K562 (cell line): Measurements from ENCODE around the gene SRCAP. TPM values are rescaled to one million over a fixed set of nuclear protein-coding genes. Genes with fewer than 3 reads are reported as not detected.

Experiments
- ATAC-seq: fragments of 200-7000 bp; cut with Tn5 transposase; 3 replicates; pipeline ENCODE4 v1.9.1; 2020; ENCODE audit warnings: moderate library complexity
- BruUV-seq: library from RNA; stranded (reverse); fragments of 400-500 nt; replicated peaks from 2 replicates; lab custom pipeline; 2021; lab: Mats Ljungman, UMichigan
- CTCF ChIA-PET: fragments of 300-600 bp; formaldehyde crosslinking; extraction: SDS; loops from one replicate; lab custom pipeline; 2021; ENCODE audit warnings: low intra/inter-chr PET ratio; lab: Yijun Ruan, JAX
- POLR2A ChIA-PET: fragments of 300-600, 350-650 bp; sonication (Branson Sonifier 250); formaldehyde crosslinking; extraction: SDS; loops from one replicate; lab custom pipeline; 2021; ENCODE audit warnings: antibody characterized with exemption, inconsistent platforms; lab: Yijun Ruan, JAX
- DNase-seq, 4 experiments: peaks; one replicate each; pipeline versions ENCODE4 v3.0.0 to v3.0.0-alpha.2; 2011 to 2018; ENCODE audit warnings: low spot score in 3 of 4, mixed read lengths in 3 of 4; ENCODE audit errors: extremely low read depth in 1 of 4
- FAIRE-seq: peaks from 2 replicates; lab custom pipeline; 2011; peaks lifted over from hg19 to GRCh38; lab: Jason Lieb, UNC
- H2AFZ ChIP-seq: 2 replicates; pipeline ENCODE4 v1.6.0; 2011; ENCODE audit warnings: low read depth, low read length, control low read depth, inconsistent platforms
- H3K27ac ChIP-seq: fragments of 200-600 bp; 3 replicates; pipeline ENCODE4 v1.8.0; 2011; ENCODE audit warnings: low read depth, mild to moderate bottlenecking, control low read depth, inconsistent platforms, low read length, moderate library complexity, mixed read lengths; ENCODE audit errors: extremely low read depth
- H3K27me3 ChIP-seq, 2 experiments: fragments of 300-600 bp in 1 of 2; 2 replicates in 1 of 2; 3 replicates in 1 of 2; pipeline versions ENCODE4 v1.6.0 to v1.8.0; 2011; ENCODE audit warnings: inconsistent platforms in 2 of 2, low read length in 2 of 2, mild to moderate bottlenecking in 1 of 2, mixed read lengths in 1 of 2, moderate library complexity in 1 of 2; ENCODE audit not compliant: control insufficient read depth in 2 of 2, insufficient read depth in 2 of 2
- H3K36me3 ChIP-seq: fragments of 300-600 bp; 3 replicates; pipeline ENCODE4 v1.8.0; 2011; ENCODE audit warnings: mild to moderate bottlenecking, low read length, inconsistent platforms; ENCODE audit not compliant: control insufficient read depth, insufficient read depth
- H3K4me1 ChIP-seq, 2 experiments: fragments of 200-600 bp in 1 of 2; replicated peaks in 1 of 2; 2 replicates in 1 of 2; 3 replicates in 1 of 2; pipeline versions ENCODE4 v1.5.1 to v1.8.0; 2011; ENCODE audit warnings: inconsistent platforms in 2 of 2, low read length in 2 of 2, mild to moderate bottlenecking in 1 of 2, mixed read lengths in 1 of 2, moderate library complexity in 1 of 2; ENCODE audit not compliant: control insufficient read depth in 2 of 2, insufficient read depth in 2 of 2
- H3K4me2 ChIP-seq: 2 replicates; pipeline ENCODE4 v1.6.1; 2011; ENCODE audit warnings: low read length, control low read depth, inconsistent platforms, mixed read lengths; ENCODE audit not compliant: insufficient read depth
- H3K4me3 ChIP-seq: fragments of 200-600 bp; sonication (generic), shearing (Covaris generic); 2 replicates; pipeline ENCODE4 v1.5.1; 2016; ENCODE audit warnings: control low read depth, inconsistent platforms
- H3K79me2 ChIP-seq: fragments of 200-600 bp; 3 replicates; pipeline ENCODE4 v1.8.0; 2011; ENCODE audit warnings: low read length, inconsistent platforms; ENCODE audit not compliant: control insufficient read depth, insufficient read depth
- H3K9ac ChIP-seq, 2 experiments: 2 replicates each; pipeline versions ENCODE4 v1.6.0 to v1.6.1; 2011; ENCODE audit warnings: low read depth in 2 of 2, low read length in 2 of 2, control low read depth in 1 of 2, inconsistent platforms in 1 of 2, mild to moderate bottlenecking in 1 of 2, mixed read lengths in 1 of 2; ENCODE audit not compliant: insufficient read depth in 1 of 2
- H3K9me1 ChIP-seq: one replicate; pipeline ENCODE4 v1.6.0; 2011; ENCODE audit warnings: inconsistent platforms, mild to moderate bottlenecking, low read length, moderate library complexity; ENCODE audit not compliant: control insufficient read depth, insufficient read depth
- H3K9me3 ChIP-seq: replicated peaks from 2 replicates; pipeline ENCODE4 v1.5.1; 2011; ENCODE audit warnings: low read depth, low read length, inconsistent platforms; ENCODE audit not compliant: control insufficient read depth, insufficient read depth
- H4K20me1 ChIP-seq: replicated peaks from 2 replicates; pipeline ENCODE4 v1.6.1; 2011; ENCODE audit warnings: low read length, inconsistent platforms, mixed read lengths; ENCODE audit not compliant: control insufficient read depth, insufficient read depth
- BHLHE40 ChIP-seq: IDR thresholded peaks from 2 replicates; pipeline ENCODE4 v1.6.1; 2011; ENCODE audit warnings: low read length, improper control_type of control experiment
- CCAR2 ChIP-seq: fragments of 200-400 bp; formaldehyde crosslinking; IDR thresholded peaks from 2 replicates; pipeline ENCODE4 v1.6.1; 2017; ENCODE audit warnings: mild to moderate bottlenecking, low read depth, low read length
- CHD1 ChIP-seq: fragments of 200-600 bp; sonication (generic); IDR thresholded peaks from one replicate; pipeline ENCODE4 v1.6.1; 2012; ENCODE audit warnings: mild to moderate bottlenecking, moderate library complexity, low read length, inconsistent platforms
- HNRNPH1 ChIP-seq: fragments of 200-400 bp; formaldehyde crosslinking; optimal IDR thresholded peaks from 2 replicates; pipeline ENCODE3; 2017; ENCODE audit warnings: low read depth, mild to moderate bottlenecking, low read length, moderate library complexity
- IFI16 ChIP-seq: fragments of 250-450 bp; sonication (Bioruptor Pico); IDR thresholded peaks from 2 replicates; pipeline ENCODE4 v2.1.2; 2022; ENCODE audit warnings: mild to moderate bottlenecking, inconsistent platforms
- SNIP1 ChIP-seq: fragments of 450-650 bp; IDR thresholded peaks from 2 replicates; pipeline ENCODE4 v1.7.1; 2017; ENCODE audit warnings: low read depth, mild to moderate bottlenecking
- ZNF785 ChIP-seq: fragments of 250-450 bp; sonication (Bioruptor Pico); IDR thresholded peaks from 2 replicates; pipeline ENCODE4 v1.4.0; 2020; ENCODE audit warnings: mild to moderate bottlenecking
- WGBS: fragments of 100-300 bp; shearing (Covaris generic); methylation state at CpG from one replicate; pipeline ENCODE4 v1.1.6; 2016; ENCODE audit warnings: low coverage, mixed read lengths; ENCODE audit not compliant: insufficient coverage; ENCODE audit errors: missing lambda C conversion rate; 5-methylcytosine and 5-hydroxymethylcytosine counted together
- in situ Hi-C: fragments of 300-500 bp; cut with MboI; formaldehyde crosslinking; loops from 4 replicates; pipeline ENCODE4 v1.15.0; 2018; ENCODE audit warnings: inconsistent platforms, mixed read lengths
- intact Hi-C: fragments of 100-400 bp; cut with micrococcal nuclease; formaldehyde crosslinking; loops from 2 replicates; pipeline ENCODE4 v1.14.2; 2022
- polyA plus RNA-seq, 8 experiments: library from polyadenylated mRNA; depleted of rRNA in 4 of 8; stranded (reverse) in 5 of 8; unstranded in 3 of 8; fragments of >200 nt; fragmentation: Nextera tagmentation in 2 of 8; fragmentation: Illumina TruSeq in 1 of 8; extraction: Ambion mirVana in 2 of 8; extraction: Trizol in 1 of 8; gene quantifications; 2 replicates each; pipeline versions ENCODE4 v1.2.1 to v1.2.3, GENCODE V29; 2011 to 2014; ENCODE audit warnings: inconsistent platforms in 1 of 8, missing spikeins in 1 of 8
- total RNA-seq, 7 experiments: library from RNA; depleted of rRNA in 6 of 7; stranded (reverse); fragments of >200 nt in 6 of 7; fragmentation: Illumina TruSeq in 2 of 7; extraction: Trizol in 2 of 7; gene quantifications; 2 replicates each; pipeline versions ENCODE4 v1.2.1 to v1.2.3, GENCODE V29; 2011 to 2021; ENCODE audit warnings: low replicate concordance in 1 of 7
- TF ChIP-seq, protein P1 (sequence below): fragments of 250-450 bp; sonication (Bioruptor Pico); IDR thresholded peaks from 2 replicates; pipeline ENCODE4 v1.5.0; 2020; ENCODE audit warnings: mild to moderate bottlenecking
- TF ChIP-seq, protein P2 (sequence below): fragments of 200-800 bp; sonication (Bioruptor generic); IDR thresholded peaks from 2 replicates; pipeline ENCODE4 v1.6.1; 2017; ENCODE audit warnings: missing genetic modification characterization, missing compliant biosample characterization

Gene SRCAP
- total and polyA plus RNA-seq, 9 of the 15 experiments (the other 6 are each of a cell fraction or from before 2014, with no cell fraction given): 0.21 to 62.6 (median 5.8) TPM

DNA sequence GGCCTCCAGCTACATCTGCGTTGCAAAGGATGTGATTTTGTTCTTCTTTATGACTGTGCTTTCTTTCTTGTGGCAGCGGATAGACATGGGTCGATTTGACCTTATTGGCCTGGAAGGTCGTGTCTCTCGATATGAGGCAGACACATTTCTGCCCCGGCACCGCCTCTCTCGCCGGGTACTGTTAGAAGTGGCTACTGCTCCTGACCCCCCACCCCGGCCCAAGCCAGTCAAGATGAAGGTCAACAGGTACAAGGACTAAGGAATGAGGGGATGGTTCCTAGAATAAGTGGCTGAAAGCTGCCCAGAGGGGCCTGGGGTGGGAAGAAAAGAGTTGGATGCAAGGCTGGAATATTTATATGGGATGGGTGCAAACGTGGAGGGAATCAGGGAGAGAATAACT lies 21.1 kb downstream of the SRCAP start:
- POLR2A ChIA-PET: interaction anchor here (0.6 kb wide), 1 partner anchor 28 kb away, joined by 3 read pairs; the partner anchor contains the start of gene PHKG2

More for the DNA sequence above, 21.1 kb downstream of the SRCAP start:
- Histone ChIP-seq H3K9me3 (no peaks in the 10 kb centered on the region), H3K4me3 (no peak overlapping the region), H4K20me1 (0 out of 2 replicates have a peak, but pooled peaks cover 6% of the 10 kb centered on the region), H3K4me1 (peaks cover 0 to 8% of the 10 kb centered on the region in 2 experiments; a peak in 1 of 5 replicates), H2AFZ (no peak overlapping the region), H3K27me3 (no peaks in the 10 kb centered on the region), H3K4me2 (no peak overlapping the region), H3K9me1 (no peaks in the 10 kb centered on the region), H3K9ac (no peak overlapping the region), H3K36me3 (peaks cover 93% of the 10 kb centered on the region), H3K27ac (no peak overlapping the region), H3K79me2 (peaks cover 21% of the 10 kb centered on the region)
- no peak for ATAC-seq
- no peak for DNase-seq
- CTCF ChIA-PET: no interaction called here
- intact Hi-C loops (no loop called here), in situ Hi-C loops (no loop called here)
- TF ChIP-seq CHD1 (no peak), IFI16 (CRISPR knock-in tag) (no peak), BHLHE40 (no peak), SNIP1 (no peak), ZNF785 (CRISPR knock-in tag) (no peak), HNRNPH1 (no peak), CCAR2 (no peak)
- TF ChIP-seq, protein P1, sequence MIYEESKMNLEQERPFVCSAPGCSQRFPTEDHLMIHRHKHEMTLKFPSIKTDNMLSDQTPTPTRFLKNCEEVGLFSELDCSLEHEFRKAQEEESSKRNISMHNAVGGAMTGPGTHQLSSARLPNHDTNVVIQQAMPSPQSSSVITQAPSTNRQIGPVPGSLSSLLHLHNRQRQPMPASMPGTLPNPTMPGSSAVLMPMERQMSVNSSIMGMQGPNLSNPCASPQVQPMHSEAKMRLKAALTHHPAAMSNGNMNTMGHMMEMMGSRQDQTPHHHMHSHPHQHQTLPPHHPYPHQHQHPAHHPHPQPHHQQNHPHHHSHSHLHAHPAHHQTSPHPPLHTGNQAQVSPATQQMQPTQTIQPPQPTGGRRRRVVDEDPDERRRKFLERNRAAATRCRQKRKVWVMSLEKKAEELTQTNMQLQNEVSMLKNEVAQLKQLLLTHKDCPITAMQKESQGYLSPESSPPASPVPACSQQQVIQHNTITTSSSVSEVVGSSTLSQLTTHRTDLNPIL (CRISPR knock-in tag): no peak
- TF ChIP-seq, protein P2, sequence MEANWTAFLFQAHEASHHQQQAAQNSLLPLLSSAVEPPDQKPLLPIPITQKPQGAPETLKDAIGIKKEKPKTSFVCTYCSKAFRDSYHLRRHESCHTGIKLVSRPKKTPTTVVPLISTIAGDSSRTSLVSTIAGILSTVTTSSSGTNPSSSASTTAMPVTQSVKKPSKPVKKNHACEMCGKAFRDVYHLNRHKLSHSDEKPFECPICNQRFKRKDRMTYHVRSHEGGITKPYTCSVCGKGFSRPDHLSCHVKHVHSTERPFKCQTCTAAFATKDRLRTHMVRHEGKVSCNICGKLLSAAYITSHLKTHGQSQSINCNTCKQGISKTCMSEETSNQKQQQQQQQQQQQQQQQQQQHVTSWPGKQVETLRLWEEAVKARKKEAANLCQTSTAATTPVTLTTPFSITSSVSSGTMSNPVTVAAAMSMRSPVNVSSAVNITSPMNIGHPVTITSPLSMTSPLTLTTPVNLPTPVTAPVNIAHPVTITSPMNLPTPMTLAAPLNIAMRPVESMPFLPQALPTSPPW: no peak
- FAIRE-seq: no peak
- no TSS peak for BruUV-seq
- 87% methylated on average over 11 of the region's 11 CpGs for WGBS
